A673 (cell line): ENCODE results near the gene UTF1. TPM values are rescaled to one million over a fixed set of nuclear protein-coding genes. Genes with fewer than 3 reads are reported as not detected.

Source experiments
- BruUV-seq: library from RNA; stranded (reverse); fragments of 400-500 nt; replicated peaks from 2 replicates; lab custom pipeline; 2021; lab: Mats Ljungman, UMichigan
- CTCF ChIA-PET: fragments of 300-600 bp; sonication (Branson Sonifier 250); formaldehyde crosslinking; loops from one replicate; lab custom pipeline; 2022; ENCODE audit warnings: antibody characterized with exemption; lab: Charles Lee
- POLR2A ChIA-PET: fragments of 300-600 bp; sonication (Branson Sonifier 250); formaldehyde crosslinking; loops from one replicate; lab custom pipeline; 2022; ENCODE audit warnings: antibody characterized with exemption; ENCODE audit not compliant: low non-redundant PET; lab: Charles Lee
- DNase-seq: peaks from one replicate; pipeline ENCODE4 v3.0.0-alpha.2; 2015; ENCODE audit warnings: low spot score
- H3K27ac ChIP-seq: fragments of 200-600 bp; sonication (generic); 2 replicates; pipeline ENCODE4 v1.5.1; 2016; ENCODE audit warnings: mixed run types, low read depth, mild to moderate bottlenecking, mixed read lengths, antibody characterized with exemption, low read length; ENCODE audit not compliant: poor library complexity, severe bottlenecking
- H3K27me3 ChIP-seq: fragments of 200-600 bp; sonication (generic); replicated peaks from 2 replicates; pipeline ENCODE4 v1.6.1; 2017; ENCODE audit warnings: mixed run types, low read depth, mild to moderate bottlenecking, mixed read lengths, antibody characterized with exemption, low read length; ENCODE audit not compliant: insufficient read depth, poor library complexity
- H3K36me3 ChIP-seq: fragments of 200-600 bp; sonication (generic); 2 replicates; pipeline ENCODE4 v1.6.1; 2016; ENCODE audit warnings: mixed run types, mild to moderate bottlenecking, mixed read lengths, antibody characterized with exemption, low read length; ENCODE audit not compliant: insufficient read depth, poor library complexity, severe bottlenecking
- H3K4me1 ChIP-seq: fragments of 200-600 bp; sonication (generic); 2 replicates; pipeline ENCODE4 v1.6.1; 2017; ENCODE audit warnings: mixed run types, mild to moderate bottlenecking, mixed read lengths, antibody characterized with exemption, low read length; ENCODE audit not compliant: insufficient read depth, poor library complexity, severe bottlenecking
- H3K4me3 ChIP-seq: fragments of 200-600 bp; sonication (generic); 2 replicates; pipeline ENCODE4 v1.5.1; 2016; ENCODE audit warnings: low read depth, mixed run types, mild to moderate bottlenecking, mixed read lengths, low read length; ENCODE audit not compliant: poor library complexity, severe bottlenecking
- H3K9me3 ChIP-seq: fragments of 200-600 bp; sonication (generic); 2 replicates; pipeline ENCODE4 v1.6.1; 2016; ENCODE audit warnings: mixed run types, low read depth, mild to moderate bottlenecking, mixed read lengths, antibody characterized with exemption, low read length; ENCODE audit not compliant: poor library complexity, severe bottlenecking
- CTCF ChIP-seq: fragments of 300-800, 200-600 bp; sonication (generic); conservative IDR thresholded peaks from 2 replicates; pipeline ENCODE4 v1.5.1; 2017; ENCODE audit warnings: low read depth, mild to moderate bottlenecking, antibody characterized with exemption, low read length, moderate library complexity, mixed read lengths
- EZH2 ChIP-seq: fragments of 200-600 bp; sonication (generic); IDR thresholded peaks from 2 replicates; pipeline ENCODE4 v1.6.1; 2017; ENCODE audit warnings: borderline replicate concordance, low read depth, mild to moderate bottlenecking, mixed read lengths, antibody characterized with exemption, low read length; ENCODE audit not compliant: poor library complexity, severe bottlenecking
- intact Hi-C: fragments of 100-400 bp; cut with micrococcal nuclease; formaldehyde crosslinking; loops from one replicate; pipeline ENCODE4 v1.10.0; 2022; ENCODE audit not compliant: unreplicated experiment
- total RNA-seq: library from RNA; stranded (reverse); gene quantifications from 2 replicates; pipeline ENCODE4 v1.2.3, GENCODE V29; 2021

Gene UTF1
- total RNA-seq, 1 experiment from 2014 or later, result not detected

GRCh38 chr10:133268532-133268931, 38.5 kb downstream of the UTF1 start:
- POLR2A ChIA-PET, result no interaction called here
- Histone ChIP-seq H3K9me3 (no peaks in the 10 kb centered on the region), H3K4me1 (no peaks in the 10 kb centered on the region), H3K4me3 (no peak overlapping the region), H3K27ac (no peak overlapping the region), H3K27me3 (no peaks in the 10 kb centered on the region), H3K36me3 (no peaks in the 10 kb centered on the region)
- DNase-seq, result no peak
- intact Hi-C loops, result no loop called here
- no TSS peak for BruUV-seq
- CTCF ChIA-PET, result no interaction called here
- TF ChIP-seq EZH2 (no peak), CTCF (no peak)

- POLR2A ChIA-PET, result no interaction called here
Observed at GRCh38 chr10:133269367-133269766, 39.4 kb downstream of the UTF1 start.

GRCh38 chr10:133270204-133270603, 40.2 kb downstream of the UTF1 start:
- intact Hi-C loops, result no loop called here
- POLR2A ChIA-PET, result no interaction called here

More at GRCh38 chr10:133269367-133269766, 39.4 kb downstream of the UTF1 start:
- TF ChIP-seq CTCF (no peak), EZH2 (no peak)
- no peaks in the 10 kb centered on the region for H3K9me3 ChIP-seq
- H3K36me3 ChIP-seq, result no peaks in the 10 kb centered on the region
- no peak for DNase-seq
- intact Hi-C loops, result no loop called here
- H3K4me3 ChIP-seq, result no peak overlapping the region
- H3K27ac ChIP-seq, result no peak overlapping the region
- no TSS peak for BruUV-seq
- no peaks in the 10 kb centered on the region for H3K27me3 ChIP-seq
- H3K4me1 ChIP-seq, result no peaks in the 10 kb centered on the region
- CTCF ChIA-PET, result no interaction called here

More at GRCh38 chr10:133270204-133270603, 40.2 kb downstream of the UTF1 start:
- no peak overlapping the region for H3K4me3 ChIP-seq
- no TSS peak for BruUV-seq
- peaks cover under 1% of the 10 kb centered on the region for H3K27me3 ChIP-seq
- H3K36me3 ChIP-seq, result no peaks in the 10 kb centered on the region
- H3K9me3 ChIP-seq, result no peaks in the 10 kb centered on the region
- CTCF ChIA-PET, result no interaction called here
- H3K27ac ChIP-seq, result no peak overlapping the region
- no peak for DNase-seq
- TF ChIP-seq EZH2 (no peak), CTCF (no peak)
- no peaks in the 10 kb centered on the region for H3K4me1 ChIP-seq
